HEK293 (cell line): ENCODE results near the gene ADAMTS17.

Source experiments
- CTCF ChIA-PET: fragments of 350-600 bp; formaldehyde crosslinking; extraction: SDS; loops from one replicate; lab custom pipeline; 2021; ENCODE audit warnings: antibody characterized with exemption; lab: Yijun Ruan, JAX
- POLR2A ChIA-PET: fragments of 300-600 bp; formaldehyde crosslinking; extraction: SDS; loops from one replicate; lab custom pipeline; 2020; ENCODE audit warnings: antibody characterized with exemption, inconsistent platforms; lab: Yijun Ruan, JAX
- H3K27ac ChIP-seq: fragments of 200-500 bp; sonication (Bioruptor generic); 2 replicates; pipeline ENCODE4 v1.5.1; 2014; ENCODE audit warnings: low read depth, low read length, control low read depth, inconsistent platforms; ENCODE audit errors: extremely low read depth
- H3K36me3 ChIP-seq, 2 experiments: fragments of 200-500 bp in 1 of 2; sonication (Bioruptor generic) in 1 of 2; 1 replicate in 1 of 2; 2 replicates in 1 of 2; pipeline ENCODE4 v1.5.1; 2014 to 2017; ENCODE audit warnings: inconsistent platforms in 2 of 2, low read length in 2 of 2; ENCODE audit not compliant: control insufficient read depth in 2 of 2, insufficient read depth in 1 of 2
- H3K4me1 ChIP-seq: fragments of 200-500 bp; sonication (Bioruptor generic); 2 replicates; pipeline ENCODE4 v1.5.1; 2014; ENCODE audit warnings: mild to moderate bottlenecking, low read length, inconsistent platforms; ENCODE audit not compliant: control insufficient read depth, insufficient read depth
- H3K4me3 ChIP-seq: 2 replicates; pipeline ENCODE4 v1.5.1; 2011; ENCODE audit warnings: low read depth, mild to moderate bottlenecking, control low read depth, low read length, moderate library complexity
- H3K9me3 ChIP-seq: fragments of 200-500 bp; sonication (Bioruptor generic); 2 replicates; pipeline ENCODE4 v1.5.1; 2014; ENCODE audit warnings: low read depth, low read length, inconsistent platforms; ENCODE audit not compliant: control insufficient read depth, insufficient read depth
- GFI1B ChIP-seq: fragments of 450-650 bp; formaldehyde crosslinking; IDR thresholded peaks from 2 replicates; pipeline ENCODE4 v1.5.1; 2016; ENCODE audit warnings: missing biosample characterization, missing genetic modification characterization
- GLI2 ChIP-seq: fragments of 450-650 bp; formaldehyde crosslinking; IDR thresholded peaks from 2 replicates; pipeline ENCODE4; 2017; ENCODE audit warnings: missing biosample characterization, missing genetic modification characterization, low read depth, borderline replicate concordance
- KLF10 ChIP-seq: fragments of 450-650 bp; IDR thresholded peaks from 2 replicates; pipeline ENCODE4 v1.5.1; 2018; ENCODE audit warnings: missing biosample characterization, mild to moderate bottlenecking, missing genetic modification characterization
- MZF1 ChIP-seq: fragments of 450-650 bp; formaldehyde crosslinking; IDR thresholded peaks from 2 replicates; pipeline ENCODE4 v1.5.1; 2017; ENCODE audit warnings: missing biosample characterization, missing genetic modification characterization, borderline replicate concordance
- RBAK ChIP-seq: fragments of 450-650 bp; formaldehyde crosslinking; IDR thresholded peaks from 2 replicates; pipeline ENCODE4 v1.5.1; 2016; ENCODE audit warnings: missing biosample characterization, missing genetic modification characterization
- SP3 ChIP-seq: fragments of 450-650 bp; formaldehyde crosslinking; IDR thresholded peaks from 2 replicates; pipeline ENCODE4 v1.5.1; 2016; ENCODE audit warnings: missing biosample characterization, missing genetic modification characterization
- WT1 ChIP-seq: fragments of 450-650 bp; formaldehyde crosslinking; IDR thresholded peaks from 2 replicates; pipeline ENCODE4 v1.5.1; 2016; ENCODE audit warnings: missing biosample characterization, missing genetic modification characterization
- ZBTB44 ChIP-seq: fragments of 450-650 bp; IDR thresholded peaks from 2 replicates; pipeline ENCODE4 v1.5.1; 2018; ENCODE audit warnings: missing biosample characterization, mild to moderate bottlenecking, missing genetic modification characterization
- ZEB2 ChIP-seq: fragments of 450-650 bp; formaldehyde crosslinking; IDR thresholded peaks from 2 replicates; pipeline ENCODE4 v1.5.1; 2016; ENCODE audit warnings: missing biosample characterization, missing genetic modification characterization
- ZNF132 ChIP-seq: fragments of 450-650 bp; formaldehyde crosslinking; IDR thresholded peaks from 2 replicates; pipeline ENCODE4 v1.5.1; 2017; ENCODE audit warnings: missing biosample characterization, missing genetic modification characterization, borderline replicate concordance
- ZNF140 ChIP-seq: fragments of 450-650 bp; formaldehyde crosslinking; IDR thresholded peaks from 2 replicates; pipeline ENCODE4 v1.5.1; 2016; ENCODE audit warnings: missing biosample characterization, missing genetic modification characterization
- ZNF169 ChIP-seq: fragments of 450-650 bp; formaldehyde crosslinking; IDR thresholded peaks from 2 replicates; pipeline ENCODE4 v1.5.1; 2016; ENCODE audit warnings: missing biosample characterization, missing genetic modification characterization
- ZNF18 ChIP-seq: fragments of 450-650 bp; formaldehyde crosslinking; IDR thresholded peaks from 2 replicates; pipeline ENCODE4 v1.5.1; 2016; ENCODE audit warnings: missing biosample characterization, missing genetic modification characterization
- ZNF19 ChIP-seq: fragments of 450-650 bp; formaldehyde crosslinking; IDR thresholded peaks from 2 replicates; pipeline ENCODE4; 2016; ENCODE audit warnings: missing biosample characterization, missing genetic modification characterization, low read depth
- ZNF280C ChIP-seq: fragments of 450-650 bp; formaldehyde crosslinking; IDR thresholded peaks from 2 replicates; pipeline ENCODE4 v1.5.1; 2016; ENCODE audit warnings: missing biosample characterization, missing genetic modification characterization
- ZNF362 ChIP-seq: fragments of 450-650 bp; formaldehyde crosslinking; IDR thresholded peaks from 2 replicates; pipeline ENCODE4 v1.5.1; 2016; ENCODE audit warnings: missing biosample characterization, missing genetic modification characterization
- ZNF48 ChIP-seq: fragments of 450-650 bp; formaldehyde crosslinking; IDR thresholded peaks from 2 replicates; pipeline ENCODE4 v1.5.1; 2016; ENCODE audit warnings: missing biosample characterization, missing genetic modification characterization
- ZNF513 ChIP-seq: fragments of 450-650 bp; IDR thresholded peaks from 2 replicates; pipeline ENCODE4 v1.5.1; 2018; ENCODE audit warnings: missing biosample characterization, missing genetic modification characterization
- ZNF610 ChIP-seq: fragments of 450-650 bp; formaldehyde crosslinking; IDR thresholded peaks from 2 replicates; pipeline ENCODE4 v1.5.1; 2016; ENCODE audit warnings: missing biosample characterization, missing genetic modification characterization, borderline replicate concordance
- ZSCAN30 ChIP-seq: fragments of 450-650 bp; IDR thresholded peaks from 2 replicates; pipeline ENCODE4 v1.5.1; 2018; ENCODE audit warnings: missing biosample characterization, mild to moderate bottlenecking, missing genetic modification characterization, moderate library complexity
- ZXDB ChIP-seq: fragments of 450-650 bp; formaldehyde crosslinking; IDR thresholded peaks from 2 replicates; pipeline ENCODE4 v1.5.1; 2016; ENCODE audit warnings: missing biosample characterization, missing genetic modification characterization
- TF ChIP-seq, protein P1 (sequence below): fragments of 450-650 bp; formaldehyde crosslinking; IDR thresholded peaks from 2 replicates; pipeline ENCODE4 v1.5.1; 2016; ENCODE audit warnings: missing biosample characterization, missing genetic modification characterization

Gene ADAMTS17

DNA sequence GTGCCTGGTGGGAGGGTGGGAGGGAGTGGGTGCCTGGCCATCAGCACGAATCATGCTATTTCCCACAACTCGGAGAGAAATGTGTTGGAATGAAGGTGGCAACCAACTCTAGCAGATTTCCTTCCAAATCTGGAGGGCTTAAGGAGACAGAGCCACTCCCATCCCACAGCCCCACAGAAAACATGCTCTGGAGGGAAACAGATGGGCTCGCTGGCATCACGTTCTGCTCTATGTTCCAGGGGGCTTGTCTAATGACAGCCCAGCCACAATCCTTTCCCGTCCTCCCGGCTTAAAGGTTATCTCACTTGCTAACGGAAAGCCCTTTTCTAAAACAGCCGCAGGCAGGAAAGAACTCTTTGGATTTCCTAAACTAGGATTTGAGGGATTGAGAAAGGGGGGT, 65.3 kb downstream of the ADAMTS17 start:
- no peak overlapping the region for H3K27ac ChIP-seq
- H3K9me3 ChIP-seq, result no peaks in the 10 kb centered on the region
- no peaks in the 10 kb centered on the region for H3K36me3 ChIP-seq
- TF ChIP-seq KLF10 (tag by site-specific recombination) (no peak), GFI1B (tag by site-specific recombination) (no peak), ZEB2 (no peak), SP3 (tag by site-specific recombination) (no peak), WT1 (tag by site-specific recombination) (no peak), ZNF513 (tag by site-specific recombination) (no peak), GLI2 (no peak), ZNF280C (tag by site-specific recombination) (no peak), ZNF132 (tag by site-specific recombination) (no peak), ZXDB (tag by site-specific recombination) (no peak), ZNF18 (no peak), ZNF362 (tag by site-specific recombination) (no peak), ZSCAN30 (no peak), ZNF169 (tag by site-specific recombination) (no peak), RBAK (tag by site-specific recombination) (no peak), ZNF610 (tag by site-specific recombination) (no peak), ZBTB44 (tag by site-specific recombination) (no peak), ZNF140 (tag by site-specific recombination) (no peak)
- ChIA-PET CTCF (no interaction called here), POLR2A (no interaction called here)
- no peaks in the 10 kb centered on the region for H3K4me1 ChIP-seq
- no peak overlapping the region for H3K4me3 ChIP-seq

- Histone ChIP-seq H3K4me1 (no peaks in the 10 kb centered on the region), H3K27ac (no peak overlapping the region), H3K9me3 (no peaks in the 10 kb centered on the region), H3K4me3 (no peak overlapping the region), H3K36me3 (no peaks in the 10 kb centered on the region)
- CTCF ChIA-PET, result no interaction called here
- POLR2A ChIA-PET, result no interaction called here
- TF ChIP-seq ZNF48 (tag by site-specific recombination), result no peak
- TF ChIP-seq, protein P1, sequence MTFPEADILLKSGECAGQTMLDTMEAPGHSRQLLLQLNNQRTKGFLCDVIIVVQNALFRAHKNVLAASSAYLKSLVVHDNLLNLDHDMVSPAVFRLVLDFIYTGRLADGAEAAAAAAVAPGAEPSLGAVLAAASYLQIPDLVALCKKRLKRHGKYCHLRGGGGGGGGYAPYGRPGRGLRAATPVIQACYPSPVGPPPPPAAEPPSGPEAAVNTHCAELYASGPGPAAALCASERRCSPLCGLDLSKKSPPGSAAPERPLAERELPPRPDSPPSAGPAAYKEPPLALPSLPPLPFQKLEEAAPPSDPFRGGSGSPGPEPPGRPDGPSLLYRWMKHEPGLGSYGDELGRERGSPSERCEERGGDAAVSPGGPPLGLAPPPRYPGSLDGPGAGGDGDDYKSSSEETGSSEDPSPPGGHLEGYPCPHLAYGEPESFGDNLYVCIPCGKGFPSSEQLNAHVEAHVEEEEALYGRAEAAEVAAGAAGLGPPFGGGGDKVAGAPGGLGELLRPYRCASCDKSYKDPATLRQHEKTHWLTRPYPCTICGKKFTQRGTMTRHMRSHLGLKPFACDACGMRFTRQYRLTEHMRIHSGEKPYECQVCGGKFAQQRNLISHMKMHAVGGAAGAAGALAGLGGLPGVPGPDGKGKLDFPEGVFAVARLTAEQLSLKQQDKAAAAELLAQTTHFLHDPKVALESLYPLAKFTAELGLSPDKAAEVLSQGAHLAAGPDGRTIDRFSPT, result no peak
- TF ChIP-seq ZNF19 (tag by site-specific recombination), result no peak
- TF ChIP-seq MZF1 (tag by site-specific recombination), result no peak
These were observed 66.1 kb downstream of the ADAMTS17 start for GRCh38 chr15:100275641-100276040.
